ENCODE data around the gene GAST. TPM values are rescaled to one million over a fixed set of nuclear protein-coding genes. Genes with fewer than 3 reads are reported as not detected.

Gene GAST
- total and polyA plus RNA-seq, 2 experiments from 2014 or later, result not detected

- peaks cover 23% of the 10 kb centered on the region for H4K20me1 ChIP-seq (replicated peaks; ENCODE audit: insufficient read depth)
- peaks cover 15% of the 10 kb centered on the region for H3K79me2 ChIP-seq (replicated peaks; ENCODE audit: insufficient read depth)
- peak overlapping the region; percentile 91 for H3K27ac ChIP-seq (ENCODE audit: low read depth)
- H3K36me3 Mint-ChIP-seq (ENCODE audit: low read depth), result peaks cover 52% of the 10 kb centered on the region
- no peak for ATAC-seq
- no peaks in the 10 kb centered on the region for H3K27me3 ChIP-seq (ENCODE audit: insufficient read depth)
- no peaks in the 10 kb centered on the region for H3K9me2 ChIP-seq (ENCODE audit: insufficient read depth)
- H3K36me3 ChIP-seq (ENCODE audit: insufficient read depth), result peaks cover 39% of the 10 kb centered on the region
- H2AFZ ChIP-seq, result no peak overlapping the region
- peak overlapping the region; percentile 87 for H3K4me3 ChIP-seq
- H3K27ac Mint-ChIP-seq, result peak overlapping the region; percentile 59; the same call in 1 of the 2 replicates
- no peak for DNase-seq (ENCODE audit: low spot score)
- TF ChIP-seq EZH2phosphoT487 (IDR thresholded peaks at IDR 0.05; ENCODE audit: unreplicated experiment), result no peak
- TF ChIP-seq JUNB (IDR thresholded peaks at IDR 0.05; ENCODE audit: unreplicated experiment), result no peak
- no peak for TF ChIP-seq ZNF462 (CRISPR knock-in tag; IDR thresholded peaks at IDR 0.05)
- TF ChIP-seq REST (IDR thresholded peaks at IDR 0.05; ENCODE audit: unreplicated experiment), result no peak
- H3K4me3 Mint-ChIP-seq, result peak overlapping the region; percentile 94
- H3F3A ChIP-seq (replicated peaks; ENCODE audit: low read depth), result peaks cover 54% of the 10 kb centered on the region
- H3K4me1 ChIP-seq (ENCODE audit: insufficient read depth), result peaks cover 7% of the 10 kb centered on the region; the same call in 1 of the 2 replicates
- H3K4me1 Mint-ChIP-seq, result peaks cover 13% of the 10 kb centered on the region; the same call in 2 of the 3 replicates
- peak overlapping the region; percentile 83 for H3K4me2 ChIP-seq
- peaks cover 19% of the 10 kb centered on the region for H3K27me3 Mint-ChIP-seq (ENCODE audit: insufficient read depth, low read depth, poor library complexity)
- peaks cover 9% of the 10 kb centered on the region for H3K9me3 Mint-ChIP-seq
Observed at GRCh38 chr17:41690497-41690896, 21.6 kb upstream of the GAST start.

Data from GM23338 (cell line).